SK-N-SH (cell line): ENCODE measurements around the gene IRX2.

Source experiments
- CTCF ChIP-seq: fragments of 200-600 bp; sonication (generic); IDR thresholded peaks from 2 replicates; pipeline ENCODE4 v1.6.1; 2017; ENCODE audit warnings: antibody characterized with exemption, mild to moderate bottlenecking, moderate library complexity
- EP300 ChIP-seq, 2 experiments: IDR thresholded peaks; 2 replicates each; pipeline versions ENCODE4 v1.4.0 to v1.6.1; 2012; ENCODE audit warnings: borderline replicate concordance in 1 of 2, low read depth in 1 of 2, low read length in 1 of 2
- MAX ChIP-seq: IDR thresholded peaks from 2 replicates; pipeline ENCODE4 v1.4.0; 2012; ENCODE audit warnings: low read depth
- MXI1 ChIP-seq: IDR thresholded peaks from 2 replicates; pipeline ENCODE4 v1.6.1; 2012; ENCODE audit warnings: mild to moderate bottlenecking, low read depth, low read length, improper control_type of control experiment
- PBX3 ChIP-seq: IDR thresholded peaks from 2 replicates; pipeline ENCODE4; 2012
- POLR2AphosphoS5 ChIP-seq: IDR thresholded peaks from 2 replicates; pipeline ENCODE4 v1.6.1; 2012; ENCODE audit warnings: low read depth, low read length
- SIN3A ChIP-seq: IDR thresholded peaks from 2 replicates; pipeline ENCODE4 v1.6.1; 2012; ENCODE audit warnings: low read depth, mild to moderate bottlenecking, low read length, moderate library complexity, borderline replicate concordance
- SMC3 ChIP-seq: IDR thresholded peaks from 2 replicates; pipeline ENCODE4 v1.6.1; 2012; ENCODE audit warnings: low read depth, low read length, improper control_type of control experiment
- TCF12 ChIP-seq: IDR thresholded peaks from 2 replicates; pipeline ENCODE4 v1.4.0; 2012
- USF2 ChIP-seq: fragments of 150-350 bp; IDR thresholded peaks from 2 replicates; pipeline ENCODE4 v1.6.1; 2017; ENCODE audit warnings: antibody characterized with exemption, low read length, low read depth, borderline replicate concordance
- YY1 ChIP-seq: IDR thresholded peaks from 2 replicates; pipeline ENCODE4 v1.4.0; 2012; ENCODE audit warnings: low read depth, mild to moderate bottlenecking
- ZBTB33 ChIP-seq: IDR thresholded peaks from 2 replicates; pipeline ENCODE4 v1.4.0; 2012; ENCODE audit warnings: low read depth, borderline replicate concordance

- no peak for TF ChIP-seq EP300 (IDR thresholded peaks at IDR 0.05; ENCODE audit: borderline replicate concordance in 1 of 2, low read depth in 1 of 2, low read length in 1 of 2)
- no peak for TF ChIP-seq CTCF
- no peak for TF ChIP-seq SMC3
- no peak for TF ChIP-seq PBX3
- TF ChIP-seq MXI1, result no peak
- no peak for TF ChIP-seq ZBTB33
- TF ChIP-seq SIN3A, result no peak
- TF ChIP-seq USF2, result no peak
- no peak for TF ChIP-seq YY1
- TF ChIP-seq MAX, result no peak
- TF ChIP-seq TCF12, result no peak
- TF ChIP-seq POLR2AphosphoS5, result no peak
Measured at GRCh38 chr5:2719332-2719731, 32.1 kb downstream of the IRX2 start.
